CD14-positive monocyte (primary cell): ENCODE results near the gene TEPSIN. TPM values are rescaled to one million over a fixed set of nuclear protein-coding genes. Genes with fewer than 3 reads are reported as not detected.

ENCODE experiments used
- DNase-seq, 3 donors: peaks; one replicate each; pipeline ENCODE4 v3.0.0-alpha.2; 2011 to 2022
- H2AFZ ChIP-seq: 2 replicates; pipeline ENCODE4 v1.6.0; 2012; ENCODE audit warnings: mild to moderate bottlenecking, low read depth, low read length, inconsistent platforms; ENCODE audit not compliant: insufficient read depth, poor library complexity, severe bottlenecking
- H3K27ac ChIP-seq, 2 donors: 1 replicate in 1 of 2; 2 replicates in 1 of 2; pipeline ENCODE4 v1.5.1; 2012 to 2013; ENCODE audit warnings: low read length in 2 of 2, control low read depth in 1 of 2, inconsistent platforms in 1 of 2, low read depth in 1 of 2, mild to moderate bottlenecking in 1 of 2
- H3K27me3 ChIP-seq, 2 donors: one replicate each; pipeline versions ENCODE4 v1.6.0 to v1.6.1; 2011 to 2013; ENCODE audit warnings: low read length in 2 of 2; ENCODE audit not compliant: control insufficient read depth in 2 of 2, insufficient read depth in 2 of 2
- H3K36me3 ChIP-seq, 2 donors: replicated peaks in 1 of 2; 1 replicate in 1 of 2; 2 replicates in 1 of 2; pipeline versions ENCODE4 v1.5.1 to v1.6.1; 2012 to 2013; ENCODE audit warnings: low read length in 2 of 2, control low read depth in 1 of 2, inconsistent platforms in 1 of 2, mild to moderate bottlenecking in 1 of 2; ENCODE audit not compliant: insufficient read depth in 2 of 2, control insufficient read depth in 1 of 2
- H3K4me1 ChIP-seq, 2 donors: 1 replicate in 1 of 2; 2 replicates in 1 of 2; pipeline versions ENCODE4 v1.5.1 to v1.6.1; 2012 to 2013; ENCODE audit warnings: low read length in 2 of 2, control low read depth in 1 of 2, inconsistent platforms in 1 of 2, mild to moderate bottlenecking in 1 of 2, moderate library complexity in 1 of 2; ENCODE audit not compliant: insufficient read depth in 2 of 2, control insufficient read depth in 1 of 2
- H3K4me2 ChIP-seq: replicated peaks from 2 replicates; pipeline ENCODE3; 2012; ENCODE audit warnings: low read length, moderate library complexity, mild to moderate bottlenecking; ENCODE audit not compliant: poor library complexity, severe bottlenecking; ENCODE audit errors: extremely low read depth
- H3K4me3 ChIP-seq, 3 experiments: fragments of 200-600 bp in 1 of 3; sonication (generic) in 1 of 3; replicated peaks in 1 of 3; 1 replicate in 2 of 3; 2 replicates in 1 of 3; pipeline ENCODE4 v1.5.1; 2011 to 2013; ENCODE audit warnings: low read length in 3 of 3, mild to moderate bottlenecking in 3 of 3, control low read depth in 2 of 3, low read depth in 2 of 3, inconsistent platforms in 1 of 3, moderate library complexity in 1 of 3
- H3K79me2 ChIP-seq: 2 replicates; pipeline ENCODE4 v1.6.0; 2012; ENCODE audit warnings: mild to moderate bottlenecking, control low read depth, inconsistent platforms, low read length, moderate library complexity; ENCODE audit not compliant: insufficient read depth
- H3K9ac ChIP-seq: 2 replicates; pipeline ENCODE4 v1.6.0; 2017; ENCODE audit warnings: low read length, mild to moderate bottlenecking; ENCODE audit not compliant: insufficient read depth, poor library complexity, severe bottlenecking
- H3K9me3 ChIP-seq, 2 donors: replicated peaks in 1 of 2; 1 replicate in 1 of 2; 2 replicates in 1 of 2; pipeline versions ENCODE4 v1.5.1 to v1.6.1; 2012 to 2013; ENCODE audit warnings: low read length in 2 of 2, control low read depth in 1 of 2; ENCODE audit not compliant: control insufficient read depth in 1 of 2, insufficient read depth in 1 of 2
- H4K20me1 ChIP-seq: 2 replicates; pipeline ENCODE4 v1.6.0; 2012; ENCODE audit warnings: mild to moderate bottlenecking, low read length, control low read depth, moderate library complexity; ENCODE audit not compliant: insufficient read depth
- H3K27ac Mint-ChIP-seq, 7 donors: one replicate each; pipeline ENCODE4 v1.8.0; 2020; ENCODE audit warnings: mild to moderate bottlenecking in 7 of 7, mixed read lengths in 7 of 7, moderate library complexity in 6 of 7, inconsistent platforms in 2 of 7
- H3K27me3 Mint-ChIP-seq, 3 donors: one replicate each; pipeline ENCODE4 v1.8.0; 2021 to 2022; ENCODE audit warnings: low read depth in 3 of 3, mild to moderate bottlenecking in 3 of 3, mixed read lengths in 3 of 3, moderate library complexity in 3 of 3, inconsistent platforms in 1 of 3
- H3K36me3 Mint-ChIP-seq, 2 donors: one replicate each; pipeline ENCODE4 v1.8.0; 2020; ENCODE audit warnings: mixed read lengths in 2 of 2, inconsistent platforms in 1 of 2, mild to moderate bottlenecking in 1 of 2
- H3K4me1 Mint-ChIP-seq: one replicate; pipeline ENCODE4 v1.8.0; 2020; ENCODE audit warnings: mild to moderate bottlenecking, mixed read lengths
- H3K4me3 Mint-ChIP-seq, 2 donors: one replicate each; pipeline ENCODE4 v1.8.0; 2020; ENCODE audit warnings: mild to moderate bottlenecking in 2 of 2, mixed read lengths in 2 of 2, moderate library complexity in 1 of 2
- H3K9me3 Mint-ChIP-seq, 7 donors: one replicate each; pipeline ENCODE4 v1.8.0; 2020 to 2022; ENCODE audit warnings: mixed read lengths in 7 of 7, mild to moderate bottlenecking in 6 of 7, moderate library complexity in 6 of 7, inconsistent platforms in 2 of 7
- CTCF ChIP-seq: fragments of 200-600 bp; IDR thresholded peaks from one replicate; pipeline ENCODE4 v1.8.0; 2022; ENCODE audit warnings: antibody characterized with exemption, mild to moderate bottlenecking
- WGBS: methylation state at CpG from one replicate; pipeline ENCODE4 v1.1.5; 2013; ENCODE audit warnings: missing lambda C conversion rate; ENCODE audit not compliant: insufficient coverage; 5-methylcytosine and 5-hydroxymethylcytosine counted together
- intact Hi-C, 2 donors: fragments of 100-400 bp; cut with micrococcal nuclease; formaldehyde crosslinking; loops; one replicate each; pipeline versions ENCODE4 v1.15.0 to v1.15.1; 2023
- polyA plus RNA-seq, 3 donors: library from polyadenylated mRNA; depleted of rRNA in 1 of 3; unstranded in 2 of 3; stranded (reverse) in 1 of 3; fragments of 300-500 nt in 2 of 3; fragments of >200 nt in 1 of 3; fragmentation: Illumina TruSeq in 2 of 3; gene quantifications; 1 replicate in 2 of 3; 2 replicates in 1 of 3; pipeline ENCODE4 v1.2.3, GENCODE V29; 2012 to 2021

The TEPSIN gene
- polyA plus RNA-seq, 3 donors, result 3.4 to 136 (median 4.5) TPM

GRCh38 chr17:81191646-81192045 is 47.2 kb downstream of the TEPSIN start:
- Histone ChIP-seq H2AFZ (no peak overlapping the region), H4K20me1 (no peaks in the 10 kb centered on the region), H3K9ac (no peak overlapping the region), H3K9me3 (no peaks in the 10 kb centered on the region), H3K4me1 (no peaks in the 10 kb centered on the region), H3K36me3 (peaks cover 0 to 3% of the 10 kb centered on the region in 2 donors), H3K79me2 (no peaks in the 10 kb centered on the region), H3K27ac (no peak overlapping the region), H3K4me3 (no peak overlapping the region), H3K27me3 (no peaks in the 10 kb centered on the region), H3K4me2 (no peak overlapping the region)
- Mint-ChIP-seq H3K9me3 (no peaks in the 10 kb centered on the region), H3K4me3 (no peak overlapping the region), H3K4me1 (no peaks in the 10 kb centered on the region), H3K36me3 (peaks cover 2 to 25% of the 10 kb centered on the region in 2 donors), H3K27ac (no peak overlapping the region), H3K27me3 (no peaks in the 10 kb centered on the region)
- DNase-seq, result no peak
- no peak for TF ChIP-seq CTCF
- 97% methylated on average over 8 of the region's 14 CpGs for WGBS
- intact Hi-C loops, result no loop called here

GRCh38 chr17:81191116-81191515 is 47.7 kb downstream of the TEPSIN start:
- Histone ChIP-seq H3K9ac (no peak overlapping the region), H3K27me3 (no peaks in the 10 kb centered on the region), H4K20me1 (no peaks in the 10 kb centered on the region), H3K4me3 (no peak overlapping the region), H3K27ac (no peak overlapping the region), H3K36me3 (peaks cover 0 to 3% of the 10 kb centered on the region in 2 donors), H2AFZ (no peak overlapping the region), H3K4me1 (no peaks in the 10 kb centered on the region), H3K4me2 (no peak overlapping the region), H3K79me2 (no peaks in the 10 kb centered on the region), H3K9me3 (no peaks in the 10 kb centered on the region)
- intact Hi-C loops, result no loop called here
- Mint-ChIP-seq H3K27ac (no peak overlapping the region), H3K27me3 (peaks cover 0 to 2% (median 0%) of the 10 kb centered on the region in 3 donors), H3K9me3 (no peaks in the 10 kb centered on the region), H3K36me3 (peaks cover 2 to 22% of the 10 kb centered on the region in 2 donors), H3K4me3 (no peak overlapping the region), H3K4me1 (no peaks in the 10 kb centered on the region)
- WGBS, result 97% methylated on average over 14 of the region's 20 CpGs
- no peak for DNase-seq
- TF ChIP-seq CTCF, result no peak
